Kidney tubule cell (primary cell): Measurements from ENCODE around the gene OXSR1.
A peak's percentile ranks its signal among the peaks of the same experiment; 100 is the strongest.
"Not testable (repeated sequence)": the region's sequence is repeated elsewhere in the genome, so short reads cannot be mapped to it uniquely, and the experiment has no call there.

ENCODE experiments used
- DNase-seq: peaks from one replicate; pipeline ENCODE4 v3.0.0-alpha.2; 2018; ENCODE audit warnings: low spot score

Gene OXSR1

DNA sequence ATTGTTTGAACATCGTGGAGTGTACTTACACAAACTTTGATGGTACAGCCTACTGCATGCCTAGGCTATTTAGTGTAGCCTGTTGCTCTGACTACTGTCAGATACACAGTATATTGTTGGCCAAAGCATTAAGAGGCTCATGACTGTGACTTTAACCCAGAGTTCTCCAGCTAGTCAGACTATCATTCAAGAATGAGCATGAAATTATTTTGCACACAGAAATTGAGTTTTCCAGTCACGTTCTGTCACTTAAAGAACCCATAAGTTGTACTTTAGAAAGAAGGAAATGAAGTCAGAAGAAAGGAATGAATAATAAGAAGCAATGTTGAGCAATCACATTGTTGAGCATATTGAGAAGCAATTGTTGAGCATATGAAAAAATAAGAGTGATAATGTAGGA lies 62.7 kb downstream of the OXSR1 start:
- peak; percentile 42 for DNase-seq

DNA sequence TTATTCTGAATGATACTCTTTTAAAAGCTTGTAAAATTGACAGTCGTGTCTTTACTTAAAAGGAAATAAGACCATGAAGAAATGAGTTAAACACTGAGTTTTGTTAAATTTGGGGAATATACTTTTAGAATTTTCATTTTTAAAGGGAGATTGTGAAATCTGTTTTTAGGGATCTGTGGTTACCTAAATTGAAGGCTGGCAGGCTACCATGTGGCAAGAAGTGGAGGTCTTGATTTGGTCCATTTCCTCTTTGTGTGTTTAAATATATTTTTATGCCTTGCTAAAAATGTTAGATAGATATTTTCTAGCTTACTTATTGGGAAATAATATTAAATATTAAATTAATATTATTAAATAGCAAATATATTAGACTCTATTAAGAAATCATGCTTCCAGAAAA lies 63.7 kb downstream of the OXSR1 start:
- no peak for DNase-seq

DNA sequence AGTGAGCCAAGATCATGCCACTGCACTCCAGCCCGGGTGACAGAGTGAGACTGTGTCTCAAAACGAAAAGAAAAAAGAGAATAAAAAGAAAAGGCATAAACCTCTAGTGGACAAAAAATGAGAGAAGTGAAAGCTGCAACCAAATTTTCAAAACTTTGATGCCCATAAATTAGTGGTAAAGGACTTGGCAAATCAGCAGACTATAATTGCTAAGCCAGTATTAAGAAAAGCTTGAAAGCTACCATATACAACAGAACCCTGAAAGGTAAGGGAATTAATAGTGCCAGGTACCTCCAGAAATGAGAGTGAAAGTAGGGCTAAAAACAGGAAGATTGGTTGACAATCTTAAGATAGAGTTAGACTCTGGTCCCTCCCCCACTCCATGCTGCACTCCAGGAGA lies 67.4 kb downstream of the OXSR1 start:
- no peak for DNase-seq

DNA sequence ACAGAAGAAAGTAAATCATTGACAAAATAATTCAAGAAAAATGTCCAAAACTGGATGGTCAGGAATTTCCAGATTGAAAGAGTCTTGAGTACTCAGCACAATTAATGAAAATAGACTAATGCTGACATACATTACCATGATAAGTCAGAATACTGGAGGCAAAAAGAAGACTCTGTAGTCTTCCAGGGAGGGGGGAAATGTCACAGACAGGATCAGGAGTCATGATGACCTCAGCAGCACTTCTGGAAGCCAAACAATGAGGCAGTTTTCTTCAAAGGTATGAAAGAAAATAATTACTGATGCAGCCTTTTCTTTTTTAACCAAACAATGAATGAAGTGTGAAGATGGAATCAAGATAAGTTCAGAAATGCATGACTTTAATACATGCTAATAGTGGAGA lies 70.1 kb downstream of the OXSR1 start:
- peak; percentile 52 for DNase-seq

DNA sequence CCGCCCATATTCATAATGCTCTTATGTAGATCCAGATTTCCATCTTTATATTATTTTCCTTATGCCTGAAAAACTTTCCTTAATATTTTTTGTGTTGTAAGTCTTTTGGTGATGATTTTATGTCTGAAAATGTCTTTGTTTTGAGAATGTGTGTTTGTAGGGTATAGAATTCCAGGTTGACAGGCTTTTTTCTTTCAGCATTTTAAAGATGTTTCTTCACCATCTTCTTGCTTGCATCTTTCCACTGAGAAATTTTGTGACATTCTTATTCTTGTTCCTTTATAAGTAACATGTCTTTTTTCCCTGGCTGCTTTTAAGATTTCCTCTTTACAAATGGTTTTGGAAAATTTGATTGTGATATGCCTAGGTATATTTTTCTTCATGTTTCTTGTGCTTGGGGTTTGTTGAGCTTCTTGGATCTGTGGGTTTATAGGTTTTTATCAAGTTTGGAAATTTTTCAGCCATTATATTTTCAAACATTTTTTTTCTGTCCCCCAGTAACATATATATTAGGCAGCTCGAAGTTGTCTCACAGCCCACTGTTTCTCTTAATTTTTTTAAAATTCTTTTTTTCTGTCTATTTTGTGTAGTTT lies 73.2 kb downstream of the OXSR1 start:
- DNase-seq, result no peak

- not testable (repeated sequence) for DNase-seq
Observed at GRCh38 chr3:38242812-38243211, 77.5 kb downstream of the OXSR1 start.

- no peak for DNase-seq
Observed at GRCh38 chr3:38245930-38246329, 80.6 kb downstream of the OXSR1 start.

- DNase-seq, result peak; percentile 90
Observed at GRCh38 chr3:38247366-38248035, 82.2 kb downstream of the OXSR1 start.

GRCh38 chr3:38250198-38250597 lies 84.9 kb downstream of the OXSR1 start:
- DNase-seq, result no peak

DNA sequence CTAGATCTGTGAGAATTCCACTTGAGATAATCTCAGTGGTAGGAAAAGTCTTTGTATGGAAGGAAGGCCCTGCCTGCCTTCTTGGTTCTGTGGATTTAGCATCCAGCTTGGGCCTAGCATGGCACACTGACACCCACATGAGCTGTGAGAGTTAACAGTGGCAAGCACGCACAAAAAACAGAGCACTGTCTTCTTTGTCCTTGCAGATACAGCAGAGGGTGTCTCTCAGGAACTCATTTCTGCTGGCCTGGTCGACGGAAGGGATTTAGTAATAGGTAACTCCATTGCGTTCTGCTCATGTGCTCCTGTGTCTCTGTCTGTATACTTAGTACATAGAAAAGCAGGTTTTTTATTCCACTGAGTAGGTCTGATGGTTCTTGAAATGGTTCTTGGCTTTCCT lies 85.9 kb downstream of the OXSR1 start:
- DNase-seq, result no peak

GRCh38 chr3:38253704-38254103 lies 88.4 kb downstream of the OXSR1 start:
- DNase-seq, result no peak

DNA sequence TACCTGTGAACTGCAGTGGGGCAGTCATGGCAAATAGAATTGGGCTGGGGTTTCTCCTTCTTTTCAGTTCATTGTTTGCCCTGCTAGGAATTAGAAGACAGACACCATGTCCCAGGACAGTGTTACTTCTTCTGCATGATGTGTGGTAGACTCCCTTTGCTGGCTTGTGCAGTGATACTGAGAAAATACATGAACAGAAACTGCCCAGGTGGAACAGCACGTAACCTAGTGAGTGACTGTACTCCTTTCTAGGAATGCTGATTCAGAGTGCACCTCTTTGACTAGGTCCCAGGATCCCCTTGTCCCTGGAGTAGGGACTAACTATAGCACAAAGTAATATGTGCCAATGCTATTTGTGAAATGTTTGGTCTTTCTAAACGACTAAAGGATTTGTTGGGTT lies 89.5 kb downstream of the OXSR1 start:
- DNase-seq, result peak; percentile 16

GRCh38 chr3:38255627-38256026 lies 90.3 kb downstream of the OXSR1 start:
- no peak for DNase-seq

DNA sequence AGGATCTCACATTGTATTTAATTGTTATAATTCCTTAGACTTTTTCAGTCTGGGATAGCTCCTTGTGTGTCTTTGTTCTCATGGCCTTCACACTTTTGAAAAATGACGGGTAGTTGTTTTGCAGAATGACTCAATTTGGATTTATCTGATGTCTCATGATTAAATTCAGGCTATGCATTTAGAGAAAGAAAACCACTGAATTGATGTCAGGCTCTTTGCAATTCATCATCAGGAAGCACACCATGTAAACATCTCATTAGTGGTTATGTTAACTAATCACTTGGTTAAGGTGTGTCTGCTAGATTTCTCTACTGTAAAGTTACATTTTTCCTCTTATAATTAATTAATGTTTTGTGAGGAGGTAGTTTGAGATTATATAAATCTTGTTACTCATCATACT lies 92.2 kb downstream of the OXSR1 start:
- DNase-seq, result no peak

GRCh38 chr3:38260474-38260873 lies 95.1 kb downstream of the OXSR1 start:
- DNase-seq, result no peak

DNA sequence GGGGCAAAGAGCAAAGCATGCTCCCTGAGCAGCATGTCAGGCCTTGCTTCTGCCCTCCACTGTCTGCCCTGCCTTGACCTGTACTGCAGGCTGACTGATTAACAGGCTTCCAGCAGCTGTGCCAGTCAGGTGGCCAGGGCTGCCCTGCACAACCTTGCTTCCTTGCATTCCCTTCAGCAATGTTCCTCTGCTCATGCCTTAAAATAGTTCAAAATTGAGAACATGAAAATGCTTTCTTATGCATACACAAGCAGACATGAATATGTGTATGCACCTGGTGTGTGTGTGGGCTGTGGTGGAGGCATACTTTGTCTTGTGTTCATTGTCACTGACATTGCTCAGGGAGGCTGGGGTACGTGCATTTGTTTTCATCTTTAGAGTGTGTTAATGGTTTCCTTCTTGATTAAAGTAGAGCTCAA lies 99.0 kb downstream of the OXSR1 start:
- no peak for DNase-seq

- DNase-seq, result no peak
Observed at GRCh38 chr3:38264779-38265178, 99.4 kb downstream of the OXSR1 start.

DNA sequence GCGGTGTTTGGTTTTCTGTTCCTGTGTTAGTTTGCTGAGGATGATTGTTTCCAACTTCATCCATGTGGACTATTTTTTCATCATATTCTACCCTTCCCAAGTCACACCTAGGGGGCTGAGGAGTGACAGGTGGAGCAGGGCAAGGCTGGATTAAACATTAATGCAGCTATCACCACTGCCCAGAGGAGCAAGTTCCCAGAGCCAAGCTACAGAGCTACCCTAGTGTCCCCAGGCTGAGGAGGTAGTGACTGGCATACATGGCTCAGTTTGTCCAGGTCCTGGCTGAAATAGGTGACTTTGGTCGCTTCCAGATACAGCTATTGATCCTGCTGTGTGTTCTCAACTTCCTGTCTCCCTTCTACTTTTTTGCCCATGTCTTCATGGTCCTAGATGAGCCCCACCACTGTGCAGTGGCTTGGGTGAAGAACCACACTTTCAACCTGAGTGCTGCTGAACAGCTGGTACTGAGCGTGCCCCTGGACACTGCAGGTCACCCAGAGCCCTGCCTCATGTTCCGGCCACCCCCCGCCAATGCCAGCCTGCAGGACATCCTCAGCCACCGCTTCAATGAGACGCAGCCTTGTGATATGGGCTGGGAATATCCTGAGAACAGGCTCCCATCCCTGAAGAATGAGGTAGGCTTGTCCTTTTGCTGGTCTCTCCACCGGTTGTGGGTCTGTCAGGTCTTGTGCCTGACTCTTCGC lies 100.4 kb downstream of the OXSR1 start, which contains the start of gene SLC22A13:
TSS of gene SLC22A13 (plus strand) at position 209 of the 704 bp plus-strand sequence. CDS start at position 258, 49 bp downstream.
- DNase-seq, result no peak

DNA sequence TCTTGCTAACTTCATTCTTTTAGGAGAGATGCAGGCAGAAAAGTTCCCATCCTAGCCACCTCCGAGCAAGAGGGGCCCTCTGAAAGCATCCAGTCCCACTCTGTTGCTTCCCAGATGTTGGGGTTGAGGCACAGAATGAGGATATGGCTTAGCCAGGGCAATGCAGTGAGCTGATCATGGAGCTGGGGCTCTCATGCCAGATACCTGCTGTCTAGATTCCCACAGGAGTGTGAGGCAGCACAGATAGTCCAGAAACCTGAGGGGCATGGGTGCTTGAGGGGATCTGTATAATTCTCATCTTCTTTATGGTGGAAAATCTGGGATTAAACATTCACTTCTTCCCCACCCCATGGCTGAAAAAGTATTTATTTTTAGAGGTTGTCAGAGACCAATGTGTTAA lies 101.5 kb downstream of the OXSR1 start:
- DNase-seq, result no peak

DNA sequence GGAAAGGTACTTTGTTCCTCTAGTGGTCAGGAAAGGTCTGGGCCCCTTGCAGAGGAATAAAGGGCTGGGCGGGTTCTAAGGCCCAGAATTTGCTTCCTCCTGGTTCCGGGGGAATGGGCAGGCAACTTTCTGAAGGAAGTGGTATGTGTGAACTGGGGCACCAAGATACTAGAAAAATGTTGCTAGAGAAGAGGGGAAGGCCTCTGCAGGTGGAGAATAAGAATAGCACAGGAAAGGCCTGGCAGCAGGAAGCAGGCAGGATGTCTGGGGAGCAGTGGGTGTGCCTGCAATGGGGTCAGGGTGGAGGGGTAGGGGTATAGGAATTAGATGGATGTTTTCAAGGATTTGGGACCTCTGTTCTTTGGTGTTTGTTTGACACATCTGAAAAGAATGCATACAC lies 102.3 kb downstream of the OXSR1 start:
- no peak for DNase-seq

GRCh38 chr3:38268087-38268486 lies 102.8 kb downstream of the OXSR1 start:
- no peak for DNase-seq

DNA sequence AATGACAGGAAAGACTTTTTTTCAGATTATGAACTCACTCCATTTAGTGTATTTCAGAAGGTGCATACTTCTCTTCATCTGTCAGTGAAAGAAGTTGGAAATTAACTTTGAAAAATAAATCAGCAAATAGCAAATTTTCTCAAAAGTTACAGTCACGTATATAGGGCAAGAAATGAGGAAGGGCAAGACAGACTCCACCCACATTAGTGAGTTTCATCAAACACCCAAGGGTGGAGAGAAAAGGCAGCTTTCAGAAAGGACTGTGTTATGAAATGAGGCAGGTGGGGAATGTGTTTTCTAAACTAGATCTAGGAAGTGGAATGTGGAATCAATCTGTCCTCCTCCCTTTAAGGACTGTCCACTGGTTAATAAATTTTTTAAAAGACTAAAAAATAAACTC lies 103.2 kb downstream of the OXSR1 start:
- no peak for DNase-seq

DNA sequence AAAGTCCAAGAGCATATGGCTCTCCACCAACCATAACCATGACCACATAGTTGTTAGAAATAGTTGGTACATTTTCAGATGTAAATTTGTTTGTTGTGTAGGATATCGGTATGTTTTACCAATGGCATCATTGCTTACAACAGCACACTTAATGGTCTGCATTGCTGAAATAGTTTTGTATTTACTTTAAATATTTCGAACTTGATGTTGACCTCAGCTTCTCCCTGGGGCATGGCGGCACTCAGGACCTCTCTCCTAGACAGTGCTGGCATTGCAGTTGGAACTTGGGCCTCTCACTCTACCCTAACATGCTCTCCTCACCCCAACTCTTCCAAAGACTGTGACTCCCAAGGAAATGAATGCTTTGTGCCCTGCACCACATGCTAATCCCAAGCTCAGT lies 105.3 kb downstream of the OXSR1 start:
- no peak for DNase-seq
